ENCODE measurements around the gene MAOB. TPM values are rescaled to one million over a fixed set of nuclear protein-coding genes. Genes with fewer than 3 reads are reported as not detected.

The MAOB gene
- total RNA-seq, 1 experiment from 2014 or later, result 1.1 TPM

DNA sequence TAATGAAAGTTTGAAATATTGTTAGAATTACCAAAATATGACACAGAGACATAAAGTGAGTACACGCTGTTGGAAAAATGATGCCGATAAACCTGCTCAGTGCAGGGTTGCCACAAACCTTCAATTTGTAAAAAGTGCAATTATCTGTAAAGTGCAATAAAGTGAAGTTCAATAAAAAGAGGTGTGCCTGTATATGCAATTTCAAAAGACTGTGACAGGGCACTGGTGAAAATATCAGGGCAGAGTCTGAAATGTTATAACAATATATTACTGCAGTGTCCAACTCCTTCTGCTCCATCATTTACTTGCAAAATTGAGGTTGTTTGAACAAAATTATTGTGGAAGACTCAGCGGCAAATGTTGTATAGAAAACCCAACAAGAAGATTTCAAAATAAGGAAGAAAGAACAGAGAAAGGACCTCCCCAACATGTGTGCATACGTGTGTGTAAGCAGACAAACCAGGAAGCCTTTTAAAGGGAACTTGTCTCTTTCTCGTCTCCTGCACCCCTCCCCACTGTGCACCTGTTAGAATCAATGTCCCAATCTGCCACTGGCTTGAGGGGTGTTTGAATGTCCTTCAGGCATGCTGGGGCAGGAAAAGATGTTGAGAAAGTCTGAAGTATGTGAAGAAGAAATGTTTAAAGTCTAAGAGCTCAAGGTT, 96.2 kb downstream of the MAOB start:
- no peak overlapping the region for H4K91ac ChIP-seq (ENCODE audit: insufficient read length, low read depth, low read length)
- no peaks in the 10 kb centered on the region for H3K79me2 ChIP-seq (ENCODE audit: insufficient read depth, low read length)
- Mint-ChIP-seq H3K27me3 (ENCODE audit: low read depth) (no peaks in the 10 kb centered on the region), H3K4me3 (no peak overlapping the region), H3K27ac (no peak overlapping the region), H3K36me3 (ENCODE audit: insufficient read depth in 1 of 3, low read depth in 3 of 3) (peaks cover 0 to 2% (median 0%) of the 10 kb centered on the region in 3 experiments; a peak in 1 of 7 replicates), H3K4me1 (no peaks in the 10 kb centered on the region), H3K9me3 (peaks cover 69 to 78% of the 10 kb centered on the region in 2 experiments)
- H2BK120ac ChIP-seq (ENCODE audit: low read depth, low read length, poor library complexity, severe bottlenecking), result no peak overlapping the region
- no peak overlapping the region for H3K27ac ChIP-seq (ENCODE audit: insufficient read length, low read depth, low read length)
- no peak overlapping the region for H3K23ac ChIP-seq (ENCODE audit: insufficient read length, low read depth, low read length)
- no peak overlapping the region for H4K8ac ChIP-seq (replicated peaks; ENCODE audit: insufficient read length, low read depth, low read length)
- H4K20me1 ChIP-seq (ENCODE audit: control insufficient read depth, insufficient read depth, insufficient read length), result no peaks in the 10 kb centered on the region
- no peak overlapping the region for H3K14ac ChIP-seq (ENCODE audit: insufficient read depth, low read length)
- no peak overlapping the region for H3K4ac ChIP-seq (ENCODE audit: low read depth, low read length)
- no peak overlapping the region for H2BK15ac ChIP-seq (ENCODE audit: low read depth, low read length)
- no peak overlapping the region for H2BK20ac ChIP-seq (ENCODE audit: low read depth, low read length, poor library complexity, severe bottlenecking)
- H3K27me3 ChIP-seq (ENCODE audit: insufficient read depth, low read length), result no peaks in the 10 kb centered on the region
- no peak overlapping the region for H2BK5ac ChIP-seq (ENCODE audit: insufficient read length, low read length)
- no peak overlapping the region for H2AK5ac ChIP-seq (ENCODE audit: insufficient read length, low read length)
- no peaks in the 10 kb centered on the region for H3K23me2 ChIP-seq (ENCODE audit: insufficient read length, low read depth, low read length, poor library complexity, severe bottlenecking)
- H3K4me2 ChIP-seq (ENCODE audit: insufficient read depth, insufficient read length, low read length), result no peak overlapping the region
- H2BK12ac ChIP-seq (ENCODE audit: insufficient read length, low read depth, low read length), result no peak overlapping the region
- no peaks in the 10 kb centered on the region for H3K9me3 ChIP-seq (ENCODE audit: control insufficient read depth, low read depth, low read length)
- no peak for TF ChIP-seq CTCF (conservative IDR thresholded peaks at IDR 0.05)
- no peak overlapping the region for H2AFZ ChIP-seq (ENCODE audit: low read length)
- H3K56ac ChIP-seq (ENCODE audit: insufficient read length, low read depth, low read length), result no peak overlapping the region
- H3T11ph ChIP-seq (ENCODE audit: low read length), result no peak overlapping the region
- no CpG with 5 or more reads among the region's 5 CpGs for WGBS (ENCODE audit: extremely low coverage, insufficient read length, low lambda C conversion rate)
- no peak overlapping the region for H4K5ac ChIP-seq (ENCODE audit: insufficient read length, low read depth, low read length)
- H3K18ac ChIP-seq (ENCODE audit: insufficient read length, low read depth, low read length), result no peak overlapping the region
- no peaks in the 10 kb centered on the region for H3K79me1 ChIP-seq (ENCODE audit: insufficient read depth, low read depth, low read length, poor library complexity, severe bottlenecking)
- H3K9ac ChIP-seq (ENCODE audit: extremely low read depth, insufficient read length, low read length), result no peak overlapping the region
- no peak for DNase-seq
- no peaks in the 10 kb centered on the region for H3K4me1 ChIP-seq (ENCODE audit: insufficient read depth, low read length)
